GM19397 (cell line): ENCODE data around the gene HAUS1.
A peak's percentile ranks its signal among the peaks of the same experiment; 100 is the strongest.
"Not testable (repeated sequence)": the region's sequence is repeated elsewhere in the genome, so short reads cannot be mapped to it uniquely, and the experiment has no call there.

Experiments
- ATAC-seq: cut with Tn5 transposase; IDR thresholded peaks from one replicate; pipeline ENCODE4 v1.9.1; 2021; ENCODE audit warnings: mild to moderate bottlenecking, moderate library complexity; ENCODE audit not compliant: unreplicated experiment

HAUS1 gene

DNA sequence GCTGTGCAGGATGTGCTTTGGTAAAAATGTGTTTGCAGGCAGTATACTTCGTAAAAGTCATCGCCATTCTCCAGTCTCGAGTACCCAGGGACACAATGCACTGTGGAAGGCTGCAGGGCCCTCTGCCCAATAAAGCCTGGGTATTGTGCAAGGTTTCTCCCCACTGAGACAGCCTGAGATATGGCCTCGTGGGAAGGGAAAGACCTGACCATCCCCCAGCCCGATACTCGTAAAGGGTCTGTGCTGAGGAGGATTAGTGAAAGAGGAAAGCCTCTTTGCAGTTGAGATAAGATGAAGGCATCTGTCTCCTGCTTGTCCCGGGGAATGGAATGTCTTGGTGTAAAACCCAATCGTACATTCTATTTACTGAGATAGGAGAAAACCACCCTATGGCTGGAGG, 15.7 kb upstream of the HAUS1 start:
- not testable (repeated sequence) for ATAC-seq

DNA sequence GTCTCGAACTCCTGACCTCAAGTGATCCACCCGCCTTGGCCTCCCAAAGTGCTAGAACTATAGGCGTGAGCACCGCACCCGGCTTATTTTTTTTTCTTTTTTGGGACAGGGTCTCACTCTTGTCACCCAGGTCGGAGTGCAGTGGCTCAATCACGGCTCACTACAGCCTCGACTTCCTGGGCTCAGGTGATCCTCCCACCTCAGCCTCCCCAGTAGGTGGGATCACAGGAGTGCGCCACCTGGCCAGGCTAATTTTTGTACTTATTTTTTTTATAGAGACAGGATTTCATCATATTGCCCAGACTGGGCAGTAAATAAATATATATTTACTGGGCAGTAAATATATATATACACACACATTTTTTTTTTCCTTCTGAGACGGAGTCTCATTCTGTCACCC, 8.7 kb upstream of the HAUS1 start:
- ATAC-seq = no peak

DNA sequence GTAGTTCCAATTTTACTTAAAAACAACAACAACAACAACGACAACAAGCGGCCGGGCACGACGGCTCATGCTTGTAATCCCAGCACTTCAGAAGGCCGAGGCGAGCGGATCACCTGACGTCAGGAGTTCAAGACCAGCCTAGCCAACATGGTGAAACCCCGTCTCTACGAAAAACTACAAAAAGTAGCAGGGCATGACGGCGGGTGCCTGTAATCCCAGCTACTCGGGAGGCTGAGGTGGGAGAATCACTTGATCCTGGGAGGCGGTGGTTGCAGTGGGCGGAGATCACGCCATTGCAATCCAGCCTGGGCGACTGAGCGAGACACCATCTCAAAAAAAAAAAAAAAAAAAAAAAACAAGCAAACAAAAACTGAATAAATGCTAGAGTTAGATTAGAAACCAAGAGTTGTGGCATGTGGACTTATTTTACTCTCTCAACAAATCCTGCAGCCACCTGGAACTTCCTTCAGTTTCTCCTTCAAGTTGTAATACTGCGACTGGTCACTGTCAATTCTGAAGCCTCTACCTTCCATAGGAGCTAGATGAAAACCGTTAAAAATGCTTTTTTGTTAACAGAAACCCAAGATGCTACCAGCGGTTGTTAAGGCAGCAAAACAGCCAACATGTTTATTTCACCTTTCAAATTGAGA, 7.4 kb upstream of the HAUS1 start:
- no peak for ATAC-seq

DNA sequence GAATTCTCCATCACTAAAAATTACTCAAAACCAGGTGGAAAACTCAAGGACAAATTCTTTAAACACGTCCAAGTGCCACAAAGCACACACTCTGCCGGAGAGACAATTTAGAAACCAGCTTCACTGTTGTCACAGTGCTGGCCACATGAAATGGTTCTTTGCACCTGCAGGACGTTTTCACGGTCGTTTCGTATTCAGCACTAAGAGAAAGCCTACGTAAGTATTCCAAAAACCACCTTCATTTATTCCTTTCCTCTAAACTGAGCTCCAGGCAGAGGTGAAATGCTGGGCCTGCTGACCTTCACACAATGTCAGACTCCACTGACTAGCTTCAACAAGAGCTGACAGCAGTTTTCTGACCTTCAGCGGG, 6.8 kb upstream of the HAUS1 start:
- ATAC-seq = peak; percentile 29

DNA sequence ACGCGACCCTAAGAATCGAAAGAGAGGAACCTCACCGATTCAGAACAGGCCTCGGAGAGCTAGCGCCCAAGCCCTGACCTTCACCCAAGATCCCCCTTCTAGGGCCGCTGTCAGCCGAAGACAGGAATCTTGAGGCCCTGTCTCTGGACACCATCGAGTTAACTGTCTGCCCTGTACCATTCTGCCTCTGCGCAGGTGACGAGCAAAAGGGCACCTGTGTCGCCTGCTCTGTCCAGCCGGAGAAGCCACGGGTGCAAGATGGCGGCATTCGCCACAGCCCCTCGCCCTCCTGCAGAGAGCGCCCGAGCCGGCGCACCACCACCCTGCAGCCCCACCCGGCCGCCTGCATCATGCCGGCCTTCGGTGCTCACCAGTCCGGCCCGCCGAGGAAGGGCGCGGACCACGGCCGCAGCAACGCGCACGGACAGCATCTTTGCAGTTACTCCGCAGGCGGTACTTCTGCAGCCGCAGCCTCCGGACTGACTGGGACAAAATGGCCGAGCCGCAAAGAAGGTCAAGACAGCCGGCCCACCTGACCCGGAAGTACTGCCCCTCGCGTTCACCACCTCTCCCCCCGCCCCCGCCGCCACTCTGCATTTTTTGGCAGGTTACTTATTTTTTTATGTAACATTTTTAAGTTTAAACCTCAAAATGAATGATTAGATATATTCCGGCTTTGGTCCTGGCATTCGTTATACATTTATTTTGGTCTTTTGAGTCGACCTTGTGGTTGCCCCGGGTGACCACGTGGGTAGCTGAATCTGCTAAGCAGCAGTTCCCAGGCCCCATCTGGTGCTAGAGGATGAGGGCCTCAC, 6.2 kb upstream of the HAUS1 start, which contains the start of gene ATP5F1A:
Gene ATP5F1A, minus strand, starts transcription at position 496 of the 815 bp plus-strand sequence. Its CDS starts 65 bp downstream, at position 431.
- ATAC-seq = peak; percentile 75

DNA sequence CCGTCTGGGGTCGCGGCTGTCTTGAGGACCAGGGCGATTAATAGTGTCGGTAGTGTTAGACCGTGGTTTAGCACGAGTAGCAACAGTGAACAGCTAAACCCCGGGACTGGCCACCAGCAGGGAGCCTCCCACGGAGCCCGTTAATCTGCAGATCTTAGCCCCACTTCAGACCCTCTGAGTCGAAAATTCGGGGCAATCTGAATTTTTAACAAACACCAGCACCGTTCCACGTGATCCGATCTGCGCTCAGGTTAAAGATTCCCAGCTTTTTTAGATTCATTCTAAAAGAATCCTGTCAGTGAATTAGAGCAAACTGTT, 5.6 kb upstream of the HAUS1 start:
- ATAC-seq = no peak

DNA sequence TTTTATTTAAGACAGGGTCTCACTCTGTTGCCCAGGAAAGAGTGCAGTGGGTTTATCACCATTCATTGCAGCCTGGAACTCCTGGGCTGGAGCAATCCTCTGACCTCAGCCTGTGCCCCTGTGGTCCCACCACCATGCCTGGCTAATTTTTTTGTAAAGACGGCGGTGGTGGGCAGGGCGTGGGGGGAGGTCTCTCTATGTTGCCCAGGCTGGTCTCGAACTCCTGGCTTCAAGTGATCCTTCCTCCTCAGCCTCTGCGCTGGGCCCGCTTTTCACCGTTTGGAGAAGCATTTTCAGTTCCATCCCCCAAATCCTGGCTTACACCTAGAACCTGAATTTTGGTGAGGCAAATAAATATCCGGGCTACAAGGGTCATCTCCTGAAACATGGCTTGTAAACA, 4.7 kb upstream of the HAUS1 start:
- ATAC-seq = no peak

DNA sequence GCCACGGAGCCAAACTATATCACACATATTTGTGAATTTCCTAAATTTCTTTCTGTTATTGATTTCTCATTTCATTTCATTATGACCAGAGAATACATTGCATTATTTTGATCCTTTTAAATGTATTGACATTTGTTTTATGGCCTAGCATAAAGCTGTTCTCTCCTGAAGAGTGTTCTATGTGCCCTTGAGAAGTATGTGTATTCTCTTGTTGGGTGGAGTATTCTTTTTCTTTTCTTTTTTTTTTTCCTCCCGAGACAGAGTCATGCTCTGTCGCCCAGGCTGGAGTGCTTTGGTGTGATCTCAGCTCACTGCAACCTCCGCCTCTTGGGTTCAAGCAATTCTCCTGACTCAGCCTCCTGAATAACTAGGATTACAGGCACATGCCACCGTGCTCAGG, 5.2 kb downstream of the HAUS1 start:
- no peak for ATAC-seq

DNA sequence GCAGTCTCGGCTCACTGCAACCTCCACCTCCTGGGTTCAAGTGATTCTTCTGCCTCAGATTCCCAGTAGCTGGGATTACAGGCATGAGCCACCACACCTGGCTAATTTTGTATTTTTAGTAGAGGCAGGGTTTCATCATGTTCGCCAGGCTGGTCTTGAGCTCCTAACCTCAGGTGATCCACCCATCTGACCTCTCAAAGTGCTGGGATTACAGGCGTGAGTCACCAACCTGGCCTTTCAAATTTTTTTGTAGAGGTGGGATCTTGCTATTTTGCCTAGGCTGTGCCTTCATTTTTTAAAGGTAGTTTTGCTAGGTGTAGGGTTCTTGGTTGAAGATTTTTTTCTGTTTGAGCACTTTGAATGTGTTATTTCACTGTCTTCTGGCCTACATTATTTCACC, 6.2 kb downstream of the HAUS1 start:
- ATAC-seq = no peak

DNA sequence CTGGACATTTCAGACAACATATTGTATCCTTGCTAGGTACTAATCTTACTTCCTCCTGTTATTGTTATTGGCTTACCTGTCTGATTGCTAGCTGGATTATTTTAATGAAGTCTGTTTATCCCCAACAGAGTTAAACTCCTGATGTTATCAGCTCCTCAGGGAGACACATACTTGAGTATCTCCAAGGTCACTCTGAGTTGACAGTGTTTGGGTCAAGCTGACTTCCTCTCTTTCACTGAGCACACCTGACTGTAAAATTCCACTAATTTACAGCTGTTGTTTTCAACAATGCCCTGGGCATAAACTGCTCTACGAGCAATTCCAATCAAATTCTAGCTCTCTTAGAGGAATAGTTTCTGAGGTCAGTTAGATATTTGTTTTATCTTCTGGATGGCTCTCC, 9.6 kb downstream of the HAUS1 start:
- ATAC-seq = no peak

DNA sequence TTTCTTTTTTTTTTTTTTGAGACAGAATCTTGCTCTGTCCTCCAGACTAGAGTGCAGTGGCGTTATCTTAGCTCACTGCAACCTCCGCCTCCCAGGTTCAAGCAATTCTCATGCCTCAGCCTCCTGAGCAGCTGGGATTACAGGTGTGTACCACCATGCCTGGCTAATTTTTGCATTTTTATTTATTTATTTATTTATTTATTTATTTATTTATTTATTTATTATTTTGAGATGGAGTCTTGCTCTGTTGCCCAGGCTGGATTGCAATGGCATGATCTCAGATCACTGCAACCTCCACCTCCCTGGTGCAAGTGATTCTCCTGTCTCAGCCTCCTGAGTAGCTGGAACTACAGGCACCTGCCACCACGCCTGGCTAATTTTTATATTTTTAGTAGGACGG, 22.4 kb downstream of the HAUS1 start:
- not testable (repeated sequence) for ATAC-seq

DNA sequence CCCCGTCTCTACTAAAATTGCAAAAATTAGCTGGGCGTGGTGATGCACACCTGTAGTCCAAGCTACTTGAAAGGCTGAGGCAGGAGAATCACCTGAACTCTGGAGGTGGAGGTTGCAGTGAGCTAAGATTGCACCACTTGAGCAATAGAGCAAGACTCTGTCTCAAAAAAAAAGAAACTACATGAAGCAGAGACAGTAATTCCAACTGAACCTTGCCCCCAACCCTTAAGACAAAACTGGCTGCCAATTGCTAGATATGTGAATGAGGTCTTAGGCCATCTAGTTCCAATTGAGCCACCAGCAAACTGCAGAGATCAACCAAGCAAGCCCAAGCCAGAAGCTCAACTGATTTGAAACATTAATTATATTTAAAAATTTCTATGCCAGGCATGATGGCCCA, 25.9 kb downstream of the HAUS1 start:
- ATAC-seq = no peak

DNA sequence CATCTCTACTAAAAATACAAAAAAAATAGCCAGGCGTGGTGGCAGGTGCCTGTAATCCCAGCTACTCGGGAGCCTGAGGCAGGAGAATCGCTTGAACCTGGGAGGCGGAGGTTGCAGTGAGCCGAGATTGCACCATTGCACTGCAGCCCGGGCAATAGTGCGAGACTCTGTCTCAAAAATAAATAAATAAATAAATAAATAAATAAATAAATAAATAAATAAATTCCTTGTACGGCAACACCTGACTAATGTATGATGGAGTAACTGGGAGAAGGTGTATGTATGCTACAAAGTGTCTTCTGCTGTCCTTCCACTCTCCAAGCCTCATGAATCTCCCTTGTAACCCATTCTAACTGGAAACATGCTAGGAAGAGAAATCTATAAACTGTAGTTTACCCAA, 26.4 kb downstream of the HAUS1 start:
- not testable (repeated sequence) for ATAC-seq

DNA sequence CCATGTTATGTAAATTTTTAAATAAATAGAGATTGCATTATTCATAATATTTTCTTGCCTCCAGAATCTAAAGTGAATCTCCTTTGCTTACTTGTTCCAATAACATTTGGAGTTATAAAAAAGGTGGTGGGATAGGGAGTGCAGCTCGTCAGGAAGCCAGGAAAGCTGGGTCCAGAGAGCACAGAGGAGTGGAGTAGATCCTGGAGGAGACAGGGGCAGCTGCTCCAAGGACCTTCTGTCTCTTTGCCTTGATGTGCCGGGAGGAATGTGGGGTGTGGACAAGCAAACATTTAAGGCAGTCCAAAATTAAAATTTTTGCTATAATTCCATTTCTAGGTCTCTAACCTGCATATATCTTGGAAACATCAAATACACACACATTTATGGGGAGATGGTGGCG, 29.3 kb downstream of the HAUS1 start:
- ATAC-seq = no peak

DNA sequence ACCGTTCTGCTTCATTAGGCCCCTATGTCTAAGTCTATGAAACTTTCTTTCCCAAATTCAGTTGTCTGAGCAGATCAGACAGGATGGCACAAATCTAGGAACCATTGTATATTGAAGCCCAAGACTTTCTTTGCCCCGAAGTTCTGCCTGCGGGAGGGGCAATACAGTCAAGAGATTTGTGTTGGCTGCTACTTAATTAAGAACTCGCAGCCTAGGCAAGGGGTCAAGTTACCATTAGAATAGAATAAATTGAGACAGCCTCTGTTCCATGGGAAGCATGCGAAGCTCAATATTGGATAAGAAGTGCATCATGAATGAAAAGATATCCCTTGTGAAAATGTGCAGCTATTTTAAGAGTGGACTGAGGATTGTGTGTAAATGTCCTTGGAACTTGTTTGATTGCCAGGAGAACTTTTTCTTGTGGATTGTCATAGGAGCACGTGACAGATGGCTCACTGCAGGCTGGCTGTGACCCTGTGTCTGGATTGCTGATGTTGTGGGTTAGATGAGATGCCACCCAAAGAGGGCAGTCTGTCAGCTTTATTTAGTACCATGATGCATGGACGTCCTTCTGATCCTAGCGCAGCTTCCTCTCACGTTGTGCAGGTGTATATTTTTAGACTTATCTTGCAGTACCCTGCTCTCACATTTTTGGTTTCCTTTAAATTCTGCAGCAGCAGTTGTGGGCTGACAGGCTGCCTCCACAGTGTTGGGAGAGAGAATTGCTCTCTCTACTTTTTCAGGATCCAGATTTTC, 30.9 kb downstream of the HAUS1 start:
- ATAC-seq = no peak

DNA sequence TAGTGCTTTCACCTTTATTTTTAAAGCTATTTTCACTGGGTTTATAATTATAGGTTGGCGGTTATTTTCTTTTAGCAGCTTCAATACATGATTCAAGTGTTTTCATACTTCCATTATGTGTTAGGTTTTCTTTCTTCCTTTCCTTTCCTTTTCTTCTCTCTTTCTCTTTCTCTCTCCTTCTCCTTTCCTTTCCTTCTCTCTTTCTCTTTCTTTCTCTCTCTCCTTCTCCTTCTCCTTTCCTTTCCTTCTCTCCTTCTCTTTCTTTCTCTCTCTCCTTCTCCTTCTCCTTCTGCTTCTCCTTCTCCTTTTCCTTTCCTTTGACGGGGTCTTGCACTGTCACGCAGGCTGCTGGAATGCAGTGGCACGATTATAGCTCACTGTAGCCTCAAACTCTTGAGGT, 36.0 kb downstream of the HAUS1 start:
- no peak for ATAC-seq

DNA sequence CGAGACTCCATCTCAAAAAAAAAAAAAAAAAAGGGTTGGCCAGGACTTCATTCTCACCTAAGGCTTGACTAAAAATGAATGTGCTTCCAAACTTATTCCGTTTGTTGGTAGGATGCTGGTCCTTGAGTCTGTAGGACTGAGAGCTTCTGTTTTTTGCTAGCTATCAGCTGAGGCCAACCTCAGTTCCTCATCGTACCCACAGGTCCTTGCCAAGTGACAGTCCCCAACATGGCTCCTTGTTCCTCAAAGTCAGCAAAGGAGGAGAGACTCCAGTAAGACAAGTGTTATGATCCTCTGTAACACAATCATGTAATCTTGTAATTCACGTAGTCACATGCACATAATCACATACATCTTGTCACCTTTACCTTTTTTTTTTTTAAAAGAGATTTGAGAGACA, 37.0 kb downstream of the HAUS1 start:
- ATAC-seq = no peak

DNA sequence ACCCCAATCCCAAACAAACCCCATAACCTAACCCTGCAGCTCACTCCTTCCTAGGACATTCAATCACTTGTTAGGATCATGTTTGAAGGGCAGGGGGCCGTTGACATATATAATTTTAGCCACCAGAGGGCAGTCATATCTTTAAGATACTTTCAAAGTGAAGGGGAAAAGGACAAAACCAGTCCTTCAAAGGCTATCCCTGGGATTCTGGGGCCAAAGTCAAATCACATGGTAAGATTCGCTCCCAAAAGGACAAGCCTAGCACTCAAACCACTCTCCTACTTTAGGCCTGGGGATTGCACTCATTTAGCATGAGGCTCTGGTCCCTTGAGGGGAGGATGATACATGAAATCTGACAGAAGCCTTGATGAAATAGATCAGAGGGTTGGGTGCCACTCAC, 44.6 kb downstream of the HAUS1 start:
- ATAC-seq = no peak

DNA sequence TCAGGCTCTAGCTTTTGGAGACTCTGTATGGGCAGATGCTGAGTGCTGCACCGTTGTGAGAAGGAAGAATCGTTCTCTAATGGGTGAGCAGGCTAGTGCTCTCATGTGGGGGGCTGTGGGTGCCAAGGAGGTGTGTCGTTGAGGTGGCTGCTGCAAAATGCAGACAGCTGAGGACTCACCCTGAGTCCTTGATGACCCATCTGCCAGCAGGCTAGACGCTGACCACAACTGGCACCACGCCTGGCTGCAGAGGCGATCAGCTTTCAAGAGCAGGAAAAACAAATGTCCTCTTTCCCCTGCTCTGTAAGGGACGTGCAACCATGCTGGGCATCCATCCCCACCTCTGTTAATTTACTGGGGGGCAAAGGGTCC, 48.2 kb downstream of the HAUS1 start:
- no peak for ATAC-seq

DNA sequence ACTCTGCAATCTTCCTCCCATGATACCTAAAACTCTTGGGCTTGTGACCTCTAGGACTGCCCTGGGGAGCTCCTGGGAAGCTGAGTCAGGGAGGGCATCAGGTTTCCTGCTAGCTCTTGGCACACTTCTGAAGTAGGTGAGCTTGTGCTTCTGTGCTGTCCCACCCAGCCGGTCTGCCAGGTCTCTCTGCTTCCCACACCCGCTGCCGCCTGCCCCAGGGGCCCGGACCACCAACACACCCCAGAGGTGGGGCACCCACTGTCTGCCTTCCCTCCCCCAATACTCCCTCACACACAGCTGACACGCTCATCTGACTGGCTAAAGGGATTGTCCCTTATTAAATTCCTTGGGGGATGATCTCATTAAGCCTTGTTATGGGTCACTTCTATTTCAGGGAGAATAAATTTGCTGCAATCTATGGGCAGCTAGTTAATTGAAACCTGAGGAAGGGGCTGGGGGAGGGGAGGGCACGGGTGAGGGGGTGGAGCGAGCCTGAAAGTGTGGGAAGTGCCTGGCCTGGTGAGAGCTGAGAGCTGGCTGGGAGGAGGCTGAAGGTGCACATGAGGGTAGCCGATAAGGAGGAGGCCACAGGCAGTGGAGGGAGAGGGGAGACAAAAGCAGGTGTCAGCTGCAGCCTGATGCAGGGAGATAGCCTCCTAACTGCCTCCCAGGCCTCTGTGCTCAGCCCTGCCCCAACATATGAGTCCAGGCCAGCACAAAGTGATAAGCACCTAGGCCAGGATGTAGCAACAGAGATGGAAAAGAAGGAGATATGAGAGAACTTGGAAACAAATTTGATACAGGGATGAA, 48.8 kb downstream of the HAUS1 start:
- ATAC-seq = no peak

DNA sequence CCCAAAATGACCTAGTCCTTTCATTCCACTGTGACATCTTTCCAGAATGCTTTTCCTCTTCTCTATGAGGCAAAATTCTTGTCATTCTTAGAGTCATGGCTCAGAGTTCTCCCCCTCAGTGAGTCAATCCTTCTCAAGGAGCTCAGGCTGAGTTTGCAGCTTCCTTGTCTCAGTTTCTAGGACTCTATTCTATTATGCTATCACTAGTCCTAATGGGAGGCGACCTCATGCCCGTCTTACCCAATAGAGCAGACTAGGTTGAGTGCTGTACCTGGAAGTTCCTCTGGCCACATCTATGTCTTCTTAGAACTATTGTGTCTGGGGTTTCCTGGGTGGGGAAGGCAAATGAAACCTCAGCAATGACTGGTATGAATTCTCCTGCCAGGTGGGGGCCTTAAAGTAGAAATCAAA, 51.5 kb downstream of the HAUS1 start:
- ATAC-seq = no peak
